Measurements from ENCODE around the gene PTPRJ.
A peak's percentile ranks its signal among the peaks of the same experiment; 100 is the strongest.
"Not testable (repeated sequence)": the region's sequence is repeated elsewhere in the genome, so short reads cannot be mapped to it uniquely, and the experiment has no call there.

The PTPRJ gene

DNA sequence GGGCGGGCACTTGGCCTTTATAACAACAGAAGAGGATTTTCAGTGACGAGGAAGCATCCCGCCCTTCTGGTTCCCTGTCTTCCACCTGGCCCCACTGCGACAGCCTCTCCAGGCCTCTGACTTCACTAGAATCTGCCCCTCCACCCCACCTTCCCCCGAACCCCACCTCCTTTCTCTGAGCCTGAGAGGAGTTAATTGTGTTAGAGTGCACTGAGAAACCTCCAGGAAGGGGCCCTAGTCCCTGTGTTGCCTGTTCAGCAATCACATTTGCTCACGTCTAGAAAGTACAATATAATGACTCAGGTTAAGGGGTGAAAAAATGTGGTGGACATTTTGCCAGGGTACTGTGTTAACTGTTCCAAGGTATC lies 38.8 kb downstream of the PTPRJ start:
- no peak for DNase-seq

DNA sequence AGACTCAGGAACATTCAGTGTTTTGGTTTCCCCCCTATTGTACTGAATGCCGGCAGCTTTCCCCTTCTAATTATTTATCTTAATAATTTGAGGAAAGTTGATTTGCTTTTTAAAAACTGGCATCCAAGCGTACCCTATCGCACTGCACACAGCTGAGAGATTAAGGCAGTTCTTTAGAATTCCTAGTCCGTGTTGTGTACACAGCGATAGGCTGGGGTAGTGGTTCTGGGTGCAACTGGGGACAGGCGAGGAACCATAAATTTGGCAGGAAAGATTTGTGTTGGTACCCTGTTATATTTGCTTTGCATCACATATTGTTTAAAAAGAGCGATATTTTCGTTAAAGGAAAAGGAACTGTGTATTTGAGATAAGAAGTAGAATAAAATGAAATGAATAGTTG lies 39.2 kb downstream of the PTPRJ start:
- DNase-seq, result no peak

DNA sequence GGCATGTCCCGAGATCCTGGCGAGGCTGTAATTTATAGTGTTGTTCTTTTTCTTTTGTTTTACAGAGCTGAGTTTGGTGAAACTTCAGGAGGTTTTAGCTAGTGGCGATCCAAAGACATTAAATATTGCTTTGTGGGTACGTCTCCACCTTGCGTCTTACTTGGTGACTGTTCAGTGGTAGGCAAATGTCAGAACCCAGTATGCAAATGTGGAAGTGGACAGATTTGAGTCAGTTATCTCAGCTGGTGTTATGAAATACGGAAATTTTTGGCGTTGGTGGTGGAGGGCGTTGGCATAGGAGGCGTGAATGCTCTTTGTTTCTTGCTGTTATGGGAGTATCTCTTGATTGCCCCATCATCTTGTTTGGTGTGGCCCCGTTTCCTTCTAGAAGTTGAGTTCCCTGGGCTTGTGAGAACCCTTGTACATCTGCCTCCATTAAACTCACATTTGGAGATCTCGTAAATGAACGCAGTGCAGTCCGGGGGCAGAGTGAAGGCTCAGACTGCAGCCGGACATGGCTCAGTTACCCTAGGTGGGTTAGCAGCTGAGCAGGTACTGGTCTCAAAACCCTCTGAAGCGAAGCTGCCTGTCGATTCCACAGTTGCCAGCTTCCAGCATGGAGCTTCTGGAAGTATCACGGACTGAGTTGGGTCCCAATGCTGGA lies 39.9 kb downstream of the PTPRJ start:
- peak; percentile 72 for DNase-seq

DNA sequence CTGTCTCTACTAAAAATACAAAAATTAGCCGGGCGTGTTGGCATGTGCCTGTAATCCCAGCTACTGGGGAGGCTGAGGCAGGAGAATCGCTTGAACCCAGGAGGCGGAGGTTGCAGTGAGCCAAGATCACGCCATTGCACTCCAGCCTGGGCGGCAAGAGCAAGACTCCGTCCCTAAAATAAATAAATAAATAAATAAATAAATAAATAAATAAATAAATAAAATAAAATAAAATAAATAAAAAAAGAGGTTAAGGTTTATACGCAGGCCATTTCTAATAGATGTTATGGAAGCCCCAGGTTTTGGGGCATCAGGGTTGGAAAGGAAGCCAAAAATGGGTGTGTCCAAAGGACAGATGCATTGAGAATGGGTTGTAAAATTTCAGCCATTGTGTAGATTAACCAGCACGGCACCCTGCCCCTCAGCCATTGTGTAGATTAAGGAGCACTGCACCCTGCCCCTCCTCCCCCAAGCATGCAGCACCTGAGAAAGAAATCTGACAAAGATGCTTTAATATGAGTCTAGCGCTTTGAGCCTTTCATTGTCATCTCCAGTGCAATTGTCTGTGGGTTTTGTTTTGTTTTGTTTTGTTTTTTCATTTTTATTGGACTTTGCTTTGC lies 41.0 kb downstream of the PTPRJ start:
- not testable (repeated sequence) for DNase-seq

DNA sequence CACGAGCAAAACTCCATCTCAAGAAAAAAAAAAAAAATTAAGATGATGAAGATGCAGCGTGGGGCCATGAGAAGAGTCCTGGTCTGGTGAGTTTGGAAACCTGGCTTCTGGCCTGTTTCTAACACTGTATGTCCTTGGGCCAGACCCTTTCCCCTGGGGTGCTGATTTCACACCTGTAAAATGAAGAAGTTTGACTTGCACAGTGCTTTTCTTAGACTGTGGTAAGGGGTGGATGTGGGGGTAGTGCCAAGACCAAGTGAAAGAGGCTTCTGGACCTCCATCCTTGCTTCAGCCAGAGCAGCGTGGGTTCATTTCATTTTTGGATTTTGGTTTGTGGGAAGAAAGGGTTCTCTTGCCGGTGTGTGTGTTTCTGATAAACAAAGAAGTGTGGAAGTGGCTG lies 42.1 kb downstream of the PTPRJ start:
- no peak for DNase-seq

DNA sequence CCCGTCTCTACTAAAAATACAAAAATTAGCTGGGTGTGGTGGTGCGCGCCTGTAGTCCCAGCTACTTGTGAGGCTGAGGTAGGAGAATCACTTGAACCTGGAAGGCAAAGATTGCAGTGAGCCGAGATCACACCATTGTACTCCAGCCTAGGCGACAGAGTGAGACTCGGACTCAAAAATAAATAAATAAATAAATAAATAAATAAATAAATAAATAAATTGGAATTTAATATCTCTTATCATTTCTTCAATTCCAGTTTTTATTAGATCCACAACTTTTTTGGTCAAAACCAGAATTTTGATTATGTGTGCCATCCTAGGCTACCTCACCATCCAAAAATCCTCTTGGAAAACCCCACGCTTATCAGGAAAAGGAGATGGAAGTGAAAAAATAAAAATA lies 43.2 kb downstream of the PTPRJ start:
- DNase-seq, result not testable (repeated sequence)

DNA sequence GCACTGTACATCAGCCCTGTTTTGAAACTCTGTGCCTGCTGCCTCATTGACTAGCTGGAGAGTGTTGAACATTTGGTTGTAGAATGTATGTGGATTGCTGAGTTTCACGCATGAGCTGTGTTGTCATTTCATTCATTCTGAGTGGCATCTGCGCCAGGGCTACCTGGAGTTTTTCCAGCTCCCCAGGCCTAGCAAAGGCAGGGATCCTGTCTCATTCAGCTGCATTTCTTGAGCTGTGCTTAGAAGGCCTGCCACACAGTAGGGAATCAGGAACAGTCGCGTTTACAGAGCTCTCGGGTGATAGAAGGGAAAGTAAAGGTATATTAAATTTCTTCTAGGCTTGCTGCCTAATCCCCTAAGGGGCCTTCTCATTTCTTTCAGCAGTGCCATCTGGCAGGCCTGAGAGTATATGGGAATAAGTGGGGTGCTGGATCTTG lies 44.3 kb downstream of the PTPRJ start:
- no peak for DNase-seq

DNA sequence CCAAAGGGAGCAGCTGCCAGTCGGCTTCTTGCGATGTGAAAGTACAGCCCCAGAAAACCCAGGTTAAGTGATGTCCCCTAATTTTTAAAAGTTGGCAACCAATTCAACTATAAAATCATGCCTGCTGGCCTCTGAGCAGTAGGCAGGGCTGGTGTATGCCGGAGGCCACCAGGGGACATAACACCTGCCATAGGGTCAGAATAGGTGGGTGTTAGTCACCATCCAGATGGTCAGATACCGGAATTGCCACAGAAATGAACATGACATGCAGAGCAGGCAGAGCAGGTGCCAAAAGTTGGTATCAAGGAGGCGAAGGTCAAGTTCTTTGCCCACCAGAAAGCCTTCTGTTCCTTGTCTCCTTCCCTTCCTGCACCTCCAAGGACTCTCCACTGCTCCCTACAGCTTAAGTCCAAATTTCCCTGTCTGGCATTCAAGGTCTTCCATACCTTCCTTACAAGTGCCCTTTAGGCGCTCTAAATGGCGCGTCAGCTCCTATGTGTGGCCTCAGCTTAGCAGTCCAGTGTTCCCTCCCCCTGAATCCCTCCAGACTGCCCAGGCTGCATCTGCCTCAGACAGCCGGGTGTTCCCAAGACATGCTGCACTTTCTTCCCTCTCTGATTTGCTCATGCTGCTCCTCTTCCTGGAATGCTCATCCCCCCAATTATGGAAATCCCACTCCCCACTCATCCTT lies 45.1 kb downstream of the PTPRJ start:
- no peak for DNase-seq

DNA sequence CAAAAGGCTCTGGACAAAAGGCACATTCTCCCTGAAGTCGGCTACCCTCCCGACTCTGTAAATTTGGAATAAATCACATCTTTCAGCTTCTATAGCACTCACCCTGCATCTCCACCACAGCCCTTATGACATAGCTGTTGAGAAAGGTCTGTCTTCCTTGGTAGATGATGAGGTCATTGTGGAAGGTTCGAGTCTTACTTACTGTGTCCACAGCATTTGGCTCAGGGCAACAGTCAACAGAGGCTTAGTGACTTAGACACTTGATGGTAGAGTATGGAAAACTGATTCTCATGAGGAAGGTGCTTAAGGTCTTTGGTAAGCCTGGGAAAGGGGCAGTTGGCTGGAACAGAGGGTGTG lies 45.6 kb downstream of the PTPRJ start:
- DNase-seq, result peak; percentile 22

DNA sequence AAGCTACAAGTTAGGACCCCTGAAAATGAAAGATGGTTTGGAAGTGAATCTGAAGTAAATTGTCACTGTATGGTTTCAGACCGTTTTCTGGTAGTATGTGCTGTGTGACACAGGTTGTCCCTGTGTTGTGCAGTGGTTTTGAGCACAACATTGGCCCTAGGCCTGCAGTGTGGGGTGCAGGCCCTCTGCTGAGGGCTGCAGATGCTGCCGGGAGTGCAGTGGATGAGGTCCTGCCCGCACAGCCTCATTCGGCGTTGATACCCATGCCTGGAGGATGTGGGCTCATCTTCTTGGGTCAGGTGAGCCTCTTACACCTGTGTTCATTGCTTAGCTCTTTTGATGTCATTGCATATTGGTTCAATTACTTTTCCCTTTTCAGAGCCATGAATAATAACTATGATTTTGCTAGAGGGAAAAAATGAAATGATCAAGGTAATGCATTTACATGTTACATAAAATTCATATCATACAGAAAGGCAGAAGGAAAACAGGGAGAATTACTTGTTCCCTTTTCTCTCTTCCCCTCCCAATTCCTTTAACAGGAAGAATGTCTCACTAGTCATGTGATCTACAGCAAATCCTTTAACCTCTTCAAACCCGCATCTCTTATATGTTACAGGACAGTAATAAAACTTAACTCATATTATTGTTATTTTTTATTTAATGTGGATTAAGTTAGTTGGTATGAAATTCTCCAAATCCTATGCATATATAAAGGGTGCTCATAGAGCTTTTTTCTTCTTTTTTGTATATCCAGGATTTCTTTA lies 48.7 kb downstream of the PTPRJ start:
- DNase-seq, result no peak

DNA sequence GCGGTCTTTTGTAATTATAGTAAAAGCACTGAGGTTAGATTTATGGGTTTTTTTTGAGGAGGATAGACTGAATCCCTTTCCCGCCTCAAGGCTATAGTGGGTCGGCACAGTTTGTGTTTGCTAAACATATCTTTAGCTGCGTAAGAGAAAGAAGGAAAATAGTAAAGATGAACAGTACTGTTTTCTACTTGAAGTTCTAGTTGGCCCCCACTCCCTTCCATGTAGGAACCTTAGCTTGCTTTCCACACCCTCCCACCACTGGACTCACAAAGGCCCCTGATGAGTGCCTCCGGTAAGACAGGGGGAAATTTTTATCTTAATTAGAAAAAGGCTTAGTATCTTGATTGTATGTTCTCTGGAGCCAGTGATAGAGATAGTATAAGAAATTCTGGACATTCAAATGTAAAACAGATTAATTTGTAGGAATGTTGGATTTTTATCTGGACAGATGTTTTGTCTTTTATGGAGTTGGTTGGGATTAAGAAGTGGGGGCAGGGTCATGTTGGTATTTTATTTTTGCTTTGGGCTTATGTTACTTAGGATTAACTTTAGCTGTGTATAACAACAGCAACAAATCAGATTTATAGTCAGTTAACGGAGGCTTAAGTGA lies 49.4 kb downstream of the PTPRJ start:
- no peak for DNase-seq

DNA sequence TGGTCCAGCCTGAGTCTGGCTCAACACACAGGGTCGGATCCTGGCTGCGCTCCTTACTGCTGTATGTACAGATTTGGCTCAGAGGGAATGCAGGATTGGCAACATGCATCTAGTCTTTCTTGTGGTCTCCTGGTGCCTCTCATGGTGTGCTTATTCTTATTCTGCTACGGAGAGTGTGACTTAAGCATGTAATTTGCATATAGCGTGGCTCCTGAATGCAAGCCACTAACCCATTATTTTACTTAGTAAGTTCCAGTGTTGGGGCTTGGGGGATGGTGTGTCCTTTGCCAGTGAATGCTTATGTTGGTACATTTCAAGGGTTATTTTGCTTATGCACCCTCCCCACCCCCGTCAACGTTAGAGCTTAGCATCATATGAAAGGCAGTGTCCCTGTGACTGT lies 51.2 kb downstream of the PTPRJ start:
- DNase-seq, result no peak

DNA sequence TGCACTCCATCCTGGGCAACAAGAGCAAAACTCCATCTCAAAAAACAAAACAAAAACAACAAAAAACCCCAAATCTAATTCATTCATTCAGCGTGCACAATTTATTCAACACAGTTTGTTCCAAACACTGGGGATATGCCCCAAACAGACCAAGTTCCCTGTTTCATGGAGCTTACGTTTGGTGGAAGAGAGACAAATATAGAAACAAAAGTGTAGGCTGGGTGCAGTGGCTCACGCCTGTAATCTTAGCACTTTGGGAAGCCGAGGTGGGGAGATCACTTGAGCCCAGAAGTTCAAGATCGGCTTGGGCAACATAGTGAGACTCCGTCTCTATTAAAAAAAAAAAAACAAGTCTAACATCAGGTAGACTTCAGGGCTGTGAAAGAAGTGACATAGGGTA lies 52.4 kb downstream of the PTPRJ start:
- DNase-seq, result no peak

DNA sequence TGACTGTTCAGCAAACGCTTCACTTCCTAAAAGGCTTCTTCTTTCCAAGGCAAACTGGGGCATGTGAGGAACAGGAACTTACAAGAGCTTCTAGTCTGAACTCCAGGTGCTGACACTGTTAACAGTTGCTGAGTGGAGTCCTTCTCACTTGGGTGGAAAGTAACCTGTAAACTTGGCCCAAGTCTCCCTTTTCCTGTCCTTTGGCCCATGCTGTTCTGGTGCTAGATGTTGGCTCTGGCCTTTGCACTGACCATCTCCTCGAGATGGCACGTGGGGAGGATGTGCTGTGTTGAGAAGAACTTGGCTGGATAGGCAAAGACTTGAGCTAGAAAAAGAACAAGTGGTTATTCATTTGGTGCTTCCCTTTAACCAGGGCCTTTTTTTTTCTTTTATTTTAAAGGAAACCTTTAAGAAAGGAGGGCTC lies 53.6 kb downstream of the PTPRJ start:
- DNase-seq, result no peak

DNA sequence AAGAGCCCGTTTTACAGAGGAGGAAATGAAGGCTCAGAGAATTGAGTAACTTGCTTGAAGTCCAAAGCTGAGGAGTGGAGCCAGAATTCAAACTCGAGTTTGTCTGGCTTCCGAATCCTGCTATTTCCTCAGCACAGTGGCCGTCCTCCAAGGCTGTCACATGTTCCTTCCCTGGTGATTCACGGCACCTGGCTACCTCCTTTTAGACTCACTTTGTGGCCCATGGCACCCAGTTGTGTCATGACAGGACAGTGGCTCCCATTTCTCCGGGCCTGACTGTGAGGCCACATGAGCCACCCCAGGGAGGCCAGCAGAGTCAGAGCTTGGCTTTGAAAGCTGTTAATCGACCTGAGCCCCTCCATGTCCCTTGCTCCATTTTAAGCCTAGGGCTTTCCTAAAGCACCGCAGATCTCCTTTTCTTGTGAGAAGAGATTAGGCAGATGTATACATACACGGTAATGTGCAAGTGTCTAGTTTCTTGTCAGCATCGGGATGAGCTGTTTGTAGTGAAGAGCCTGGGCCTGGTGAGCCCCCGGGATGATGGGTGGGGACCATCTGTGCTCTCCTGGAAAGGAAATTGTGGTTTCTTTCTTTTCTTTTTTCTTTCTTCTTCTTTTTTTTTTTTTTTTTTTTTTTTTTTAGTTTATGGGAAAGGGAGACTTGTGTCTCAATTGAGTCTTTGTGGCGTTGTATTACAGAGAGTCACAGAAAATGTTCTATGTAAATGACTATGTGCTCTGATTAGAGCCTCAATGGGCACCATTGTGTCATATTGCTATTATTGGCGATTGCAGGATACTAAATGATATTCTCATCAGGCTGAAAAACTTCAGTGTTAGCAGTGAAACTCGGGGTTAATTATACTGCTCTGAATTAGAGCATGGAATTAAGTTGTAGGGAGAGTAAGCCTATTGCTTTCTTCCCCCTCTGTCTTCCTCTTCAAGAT lies 54.8 kb downstream of the PTPRJ start:
- DNase-seq, result no peak

DNA sequence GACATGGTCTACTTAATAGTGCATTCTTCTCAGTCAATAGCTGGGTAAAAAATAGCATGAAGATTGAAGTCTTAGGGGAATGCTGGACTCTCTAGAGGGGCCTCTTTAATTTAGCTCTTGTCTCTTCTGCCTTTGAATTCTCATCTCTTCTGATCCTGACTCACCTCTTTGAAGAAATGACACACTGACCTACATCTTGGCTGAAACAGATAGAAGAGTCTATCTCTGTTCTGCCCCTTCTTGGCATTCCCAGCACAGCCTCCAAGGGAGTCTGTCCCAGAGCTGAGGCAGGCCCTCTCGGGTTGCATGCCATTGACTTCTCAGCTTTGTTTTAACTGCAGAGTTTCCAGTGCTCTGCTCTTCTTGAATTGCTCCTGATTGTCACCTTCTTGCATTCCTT lies 55.7 kb downstream of the PTPRJ start:
- peak; percentile 48 for DNase-seq

DNA sequence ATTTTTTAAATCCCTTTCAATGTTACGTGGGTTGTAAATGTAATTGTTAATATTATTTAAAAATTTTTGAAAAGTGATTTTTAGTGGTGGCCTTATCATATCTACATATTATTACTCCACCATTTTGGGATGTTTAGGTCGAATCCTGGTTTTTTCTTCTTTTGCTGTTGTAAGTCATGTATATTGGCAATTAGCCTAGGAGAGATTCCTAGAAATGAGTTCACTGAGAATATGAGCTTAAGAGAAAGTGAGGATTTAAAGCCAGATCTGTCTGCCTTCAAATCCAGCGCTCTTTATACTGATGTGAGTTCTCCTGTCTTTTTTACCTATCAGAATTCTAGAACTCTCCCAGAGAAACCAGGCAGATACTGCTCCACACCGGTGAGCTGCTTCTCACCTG lies 56.1 kb downstream of the PTPRJ start:
- peak; percentile 22 for DNase-seq

DNA sequence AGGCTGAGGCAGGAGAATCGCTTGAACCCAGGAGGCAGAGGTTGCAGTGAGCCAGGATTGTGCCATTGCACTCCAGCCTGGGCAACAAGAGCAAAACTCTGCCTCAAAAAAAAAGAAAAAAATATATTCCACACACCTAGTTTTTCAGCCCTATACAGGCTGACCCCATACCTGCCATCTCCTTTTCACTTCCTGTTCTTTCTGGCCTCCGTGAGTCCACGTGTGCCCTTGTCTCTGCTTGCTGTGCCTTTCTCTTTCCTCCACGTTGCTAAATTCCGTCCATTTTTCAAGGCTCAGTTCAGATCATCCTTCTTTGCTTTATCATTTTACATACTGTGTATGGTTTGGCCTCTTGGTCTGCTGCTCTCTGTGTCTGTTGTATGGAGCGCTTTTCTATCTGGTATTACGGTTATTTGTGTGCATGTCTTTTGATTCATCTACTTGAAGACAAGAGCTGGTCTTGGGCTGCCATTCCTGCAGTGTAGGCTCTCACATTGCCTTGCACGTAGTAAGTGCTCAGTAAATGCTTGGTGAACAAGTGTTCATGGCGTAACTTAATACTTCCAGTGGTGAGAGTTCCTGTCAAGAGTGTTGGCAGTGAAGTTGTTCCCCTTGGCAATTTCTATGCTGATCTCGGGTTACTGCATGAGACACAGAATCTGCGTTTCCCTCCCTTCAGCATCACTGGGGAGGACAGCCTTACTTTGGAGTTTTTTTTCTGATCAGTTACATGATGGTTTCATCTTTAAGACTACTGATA lies 57.5 kb downstream of the PTPRJ start:
- no peak for DNase-seq

DNA sequence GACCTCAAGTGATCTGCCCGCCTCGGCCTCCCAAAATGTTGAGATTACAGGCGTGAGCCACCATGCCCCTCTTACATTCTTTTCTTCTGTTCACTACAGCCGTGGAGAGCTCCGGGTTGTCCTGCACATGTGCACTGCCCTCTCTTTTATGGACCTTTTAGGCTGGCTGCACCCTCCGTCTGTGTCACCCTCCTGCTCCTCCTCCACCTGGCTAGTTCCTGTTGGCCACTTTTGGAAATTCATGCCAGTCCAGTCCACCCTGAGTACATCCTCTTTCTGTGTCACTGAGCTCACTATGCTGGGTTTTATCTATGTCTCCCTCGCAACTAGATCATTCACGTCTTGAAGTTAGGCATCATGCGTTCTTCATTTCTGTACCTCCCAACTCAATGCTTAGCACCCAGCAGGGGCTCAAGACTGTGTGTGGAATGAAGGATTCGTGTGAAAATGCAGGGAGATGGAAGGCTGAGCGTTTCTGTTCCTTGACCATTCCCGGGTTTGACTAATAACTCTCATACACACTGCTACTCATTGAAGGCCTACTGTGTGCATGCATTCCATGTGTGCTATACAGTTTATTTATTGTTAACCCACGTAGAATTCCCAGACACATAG lies 60.6 kb downstream of the PTPRJ start:
- DNase-seq, result no peak

DNA sequence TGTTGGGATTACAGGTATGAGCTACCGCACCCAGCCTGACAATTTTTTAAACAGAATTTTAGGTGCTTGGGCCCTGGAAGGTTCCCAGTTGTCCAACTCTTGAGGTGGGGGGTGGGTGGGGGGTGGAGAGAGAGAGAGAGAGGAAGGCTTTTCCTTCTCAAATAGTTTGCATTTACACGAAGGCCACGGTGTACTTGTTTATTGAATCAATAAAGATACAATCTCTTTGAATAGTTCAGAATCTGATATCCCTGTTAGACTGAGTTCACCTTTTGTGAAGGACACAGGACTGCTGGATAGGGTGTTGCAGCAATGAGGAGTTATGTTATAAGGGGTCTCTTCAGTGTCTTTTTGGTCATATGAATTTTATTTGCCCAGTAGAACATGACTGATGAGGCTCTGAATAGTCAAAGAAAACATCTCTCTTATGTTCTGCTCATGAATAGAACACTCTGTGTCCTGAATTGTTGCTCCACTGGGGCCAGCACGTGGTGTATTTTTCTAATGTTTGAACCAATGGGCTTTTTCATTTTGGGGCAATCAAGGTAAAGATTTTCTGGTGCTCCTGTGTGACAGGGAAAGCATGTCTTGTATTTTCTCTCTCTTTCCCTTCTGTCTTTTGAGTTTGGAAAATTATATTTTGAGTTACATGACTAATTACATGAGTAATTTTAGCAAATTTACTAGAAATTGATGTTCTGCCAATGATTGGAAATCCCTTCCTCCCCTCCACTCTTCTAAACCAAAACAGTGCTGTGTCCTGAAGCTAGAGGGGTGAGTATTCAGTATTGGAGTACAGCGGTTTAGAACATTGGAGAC lies 61.7 kb downstream of the PTPRJ start:
- no peak for DNase-seq

All from NCI-H226 (cell line).